ENCODE results near the gene ACSM4. TPM values are rescaled to one million over a fixed set of nuclear protein-coding genes. Genes with fewer than 3 reads are reported as not detected.

ACSM4 gene
- total and polyA plus RNA-seq, 2 of the 13 experiments (the other 11 are each of a cell fraction or from before 2014, with no cell fraction given): not detected

DNA sequence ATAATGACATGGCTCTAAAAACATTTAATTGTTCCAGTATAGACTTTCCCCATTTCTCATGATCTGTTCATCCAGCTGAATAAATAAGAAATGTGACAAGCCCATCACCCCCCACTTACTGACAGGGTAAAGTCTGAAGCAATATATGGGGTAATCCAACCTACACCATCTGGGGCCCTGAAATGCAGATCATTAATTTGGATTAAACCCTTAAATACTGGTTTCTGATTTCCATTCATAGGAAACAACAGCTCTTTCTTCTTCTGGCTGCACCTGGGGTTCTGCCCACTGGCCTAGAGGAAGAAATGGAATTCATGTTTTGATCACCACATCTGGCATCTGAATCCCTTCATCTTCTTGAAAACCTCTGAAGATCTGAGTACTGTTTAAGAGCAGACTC, 39.3 kb upstream of the ACSM4 start (continued):
- TF ChIP-seq, protein P1, sequence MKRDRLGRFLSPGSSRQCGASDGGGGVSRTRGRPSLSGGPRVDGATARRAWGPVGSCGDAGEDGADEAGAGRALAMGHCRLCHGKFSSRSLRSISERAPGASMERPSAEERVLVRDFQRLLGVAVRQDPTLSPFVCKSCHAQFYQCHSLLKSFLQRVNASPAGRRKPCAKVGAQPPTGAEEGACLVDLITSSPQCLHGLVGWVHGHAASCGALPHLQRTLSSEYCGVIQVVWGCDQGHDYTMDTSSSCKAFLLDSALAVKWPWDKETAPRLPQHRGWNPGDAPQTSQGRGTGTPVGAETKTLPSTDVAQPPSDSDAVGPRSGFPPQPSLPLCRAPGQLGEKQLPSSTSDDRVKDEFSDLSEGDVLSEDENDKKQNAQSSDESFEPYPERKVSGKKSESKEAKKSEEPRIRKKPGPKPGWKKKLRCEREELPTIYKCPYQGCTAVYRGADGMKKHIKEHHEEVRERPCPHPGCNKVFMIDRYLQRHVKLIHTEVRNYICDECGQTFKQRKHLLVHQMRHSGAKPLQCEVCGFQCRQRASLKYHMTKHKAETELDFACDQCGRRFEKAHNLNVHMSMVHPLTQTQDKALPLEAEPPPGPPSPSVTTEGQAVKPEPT (CRISPR knock-in tag; IDR thresholded peaks at IDR 0.05; ENCODE audit: low read depth): no peak

- ChIA-PET CTCF (ENCODE audit: low intra/inter-chr PET ratio, low total read pairs) (no interaction called here), POLR2A (no interaction called here)
- ATAC-seq (no peak), DNase-seq (ENCODE audit: low spot score) (no peak), FAIRE-seq (no peak)
- in situ Hi-C loops (cut with HindIII; ENCODE audit: extremely low pct_ligation_motif_present, low pct_unique_long_range_greater_than_20kb) (no loop called here), intact Hi-C loops (cut with micrococcal nuclease; ENCODE audit: unreplicated experiment) (no loop called here)
- H3K4me3 ChIP-seq (replicated peaks in 1 of 3; ENCODE audit: insufficient read depth in 1 of 3, low read depth in 2 of 3, low read length in 3 of 3): no peak overlapping the region
- no TSS peak for BruUV-seq (replicated peaks)
- H3K9me3 ChIP-seq (ENCODE audit: low read length): no peaks in the 10 kb centered on the region
- no peak overlapping the region for H2AFZ ChIP-seq (ENCODE audit: low read length)
- H3K36me3 ChIP-seq (replicated peaks in 1 of 2; ENCODE audit: control insufficient read depth in 1 of 2, insufficient read depth in 2 of 2, low read length in 2 of 2): no peaks in the 10 kb centered on the region
- no peak overlapping the region for H3K9ac ChIP-seq (ENCODE audit: insufficient read depth, low read depth, low read length)
- 31% methylated on average over 4 of the region's 4 CpGs for WGBS (ENCODE audit: low lambda C conversion rate)
- no peaks in the 10 kb centered on the region for H3K4me1 ChIP-seq (ENCODE audit: insufficient read depth, low read length)
- no peaks in the 10 kb centered on the region for H4K20me1 ChIP-seq (ENCODE audit: insufficient read depth, low read length)
- no peaks in the 10 kb centered on the region; a peak in 1 of 5 replicates for H3K27me3 ChIP-seq (ENCODE audit: control insufficient read depth in 1 of 2, insufficient read depth in 2 of 2, low read length in 2 of 2)
- H3K27ac ChIP-seq (ENCODE audit: extremely low read length, insufficient read depth, low read length): no peak overlapping the region
- no peak overlapping the region for H3K4me2 ChIP-seq (ENCODE audit: low read depth, low read length)
- no peaks in the 10 kb centered on the region for H3K79me2 ChIP-seq (ENCODE audit: insufficient read depth, low read length)
- no peak for TF ChIP-seq ZNF773 (CRISPR knock-in tag; IDR thresholded peaks at IDR 0.05; ENCODE audit: borderline replicate concordance)
- no peak for TF ChIP-seq GLMP (CRISPR knock-in tag; IDR thresholded peaks at IDR 0.05; ENCODE audit: borderline replicate concordance)
- TF ChIP-seq RBM22 (optimal IDR thresholded peaks at IDR 0.05; ENCODE audit: low read length): no peak
- no peak for TF ChIP-seq KDM4B (CRISPR knock-in tag; IDR thresholded peaks at IDR 0.05)
- TF ChIP-seq EEA1 (CRISPR knock-in tag; IDR thresholded peaks at IDR 0.05; ENCODE audit: borderline replicate concordance): no peak
- TF ChIP-seq, protein P2, sequence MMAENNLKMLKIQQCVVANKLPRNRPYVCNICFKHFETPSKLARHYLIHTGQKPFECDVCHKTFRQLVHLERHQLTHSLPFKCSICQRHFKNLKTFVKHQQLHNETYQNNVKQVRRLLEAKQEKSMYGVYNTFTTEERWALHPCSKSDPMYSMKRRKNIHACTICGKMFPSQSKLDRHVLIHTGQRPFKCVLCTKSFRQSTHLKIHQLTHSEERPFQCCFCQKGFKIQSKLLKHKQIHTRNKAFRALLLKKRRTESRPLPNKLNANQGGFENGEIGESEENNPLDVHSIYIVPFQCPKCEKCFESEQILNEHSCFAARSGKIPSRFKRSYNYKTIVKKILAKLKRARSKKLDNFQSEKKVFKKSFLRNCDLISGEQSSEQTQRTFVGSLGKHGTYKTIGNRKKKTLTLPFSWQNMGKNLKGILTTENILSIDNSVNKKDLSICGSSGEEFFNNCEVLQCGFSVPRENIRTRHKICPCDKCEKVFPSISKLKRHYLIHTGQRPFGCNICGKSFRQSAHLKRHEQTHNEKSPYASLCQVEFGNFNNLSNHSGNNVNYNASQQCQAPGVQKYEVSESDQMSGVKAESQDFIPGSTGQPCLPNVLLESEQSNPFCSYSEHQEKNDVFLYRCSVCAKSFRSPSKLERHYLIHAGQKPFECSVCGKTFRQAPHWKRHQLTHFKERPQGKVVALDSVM (CRISPR knock-in tag; IDR thresholded peaks at IDR 0.05): no peak
- TF ChIP-seq ZZZ3 (CRISPR knock-in tag; IDR thresholded peaks at IDR 0.05; ENCODE audit: borderline replicate concordance): no peak
- no peak for TF ChIP-seq HES4 (CRISPR knock-in tag; IDR thresholded peaks at IDR 0.05; ENCODE audit: borderline replicate concordance)
These were observed 38.6 kb upstream of the ACSM4 start for GRCh38 chr12:7265251-7265650.

All from HepG2 (cell line).